ENCODE results near the gene DTX2. TPM values are rescaled to one million over a fixed set of nuclear protein-coding genes. Genes with fewer than 3 reads are reported as not detected.
"Not testable (repeated sequence)": the region's sequence is repeated elsewhere in the genome, so short reads cannot be mapped to it uniquely, and the experiment has no call there.

The DTX2 gene
- total RNA-seq, 4 donors from 2014 or later, result 18.1 to 35.2 (median 25.3) TPM

- Histone ChIP-seq H3K27ac (replicated peaks in 1 of 4) (no peak within 1 kb of the TSS), H3K27me3 (no peaks in the 10 kb centered on the region), H3K9me3 (no peaks in the 10 kb centered on the region), H3K4me3 (no peak within 1 kb of the TSS), H3K36me3 (peaks cover 5 to 22% (median 14%) of the 10 kb centered on the region in 4 donors), H3K4me1 (peaks cover 5 to 20% (median 18%) of the 10 kb centered on the region in 4 donors)
- 30% methylated on average over 8 of the region's 20 CpGs for WGBS
- TF ChIP-seq CTCF (IDR thresholded peaks at IDR 0.05) (no peak), POLR2A (IDR thresholded peaks at IDR 0.05; ENCODE audit: low read depth) (no peak), POLR2AphosphoS5 (IDR thresholded peaks at IDR 0.05) (no peak), EP300 (IDR thresholded peaks at IDR 0.05) (no peak)
- intact Hi-C loops (cut with DNase I), result loop anchor here (10.0 kb wide), 1 partner anchor 485 kb away; no protein-coding TSS in a partner anchor
- DNase-seq (ENCODE audit: extremely low spot score), result no peak
Observed at GRCh38 chr7:76509931-76510877, 48.7 kb downstream of the DTX2 start, which contains the start of gene UPK3B. Gene UPK3B, plus strand, starts transcription at chr7:76510552. Its CDS starts 101 bp downstream, at chr7:76510653.

GRCh38 chr7:76511200-76511910 is 49.8 kb downstream of the DTX2 start:
- peaks cover 0 to 11% (median 2%) of the 10 kb centered on the region in 4 donors for H3K36me3 ChIP-seq
- 62% methylated on average over 9 of the region's 24 CpGs for WGBS
- H3K4me1 ChIP-seq, result peaks cover 5 to 25% (median 19%) of the 10 kb centered on the region in 4 donors
- DNase-seq (ENCODE audit: extremely low spot score); intact Hi-C loops (cut with DNase I); H3K27ac ChIP-seq (replicated peaks in 1 of 4); H3K27me3 ChIP-seq; H3K9me3 ChIP-seq; H3K4me3 ChIP-seq: not testable (repeated sequence)

DNA sequence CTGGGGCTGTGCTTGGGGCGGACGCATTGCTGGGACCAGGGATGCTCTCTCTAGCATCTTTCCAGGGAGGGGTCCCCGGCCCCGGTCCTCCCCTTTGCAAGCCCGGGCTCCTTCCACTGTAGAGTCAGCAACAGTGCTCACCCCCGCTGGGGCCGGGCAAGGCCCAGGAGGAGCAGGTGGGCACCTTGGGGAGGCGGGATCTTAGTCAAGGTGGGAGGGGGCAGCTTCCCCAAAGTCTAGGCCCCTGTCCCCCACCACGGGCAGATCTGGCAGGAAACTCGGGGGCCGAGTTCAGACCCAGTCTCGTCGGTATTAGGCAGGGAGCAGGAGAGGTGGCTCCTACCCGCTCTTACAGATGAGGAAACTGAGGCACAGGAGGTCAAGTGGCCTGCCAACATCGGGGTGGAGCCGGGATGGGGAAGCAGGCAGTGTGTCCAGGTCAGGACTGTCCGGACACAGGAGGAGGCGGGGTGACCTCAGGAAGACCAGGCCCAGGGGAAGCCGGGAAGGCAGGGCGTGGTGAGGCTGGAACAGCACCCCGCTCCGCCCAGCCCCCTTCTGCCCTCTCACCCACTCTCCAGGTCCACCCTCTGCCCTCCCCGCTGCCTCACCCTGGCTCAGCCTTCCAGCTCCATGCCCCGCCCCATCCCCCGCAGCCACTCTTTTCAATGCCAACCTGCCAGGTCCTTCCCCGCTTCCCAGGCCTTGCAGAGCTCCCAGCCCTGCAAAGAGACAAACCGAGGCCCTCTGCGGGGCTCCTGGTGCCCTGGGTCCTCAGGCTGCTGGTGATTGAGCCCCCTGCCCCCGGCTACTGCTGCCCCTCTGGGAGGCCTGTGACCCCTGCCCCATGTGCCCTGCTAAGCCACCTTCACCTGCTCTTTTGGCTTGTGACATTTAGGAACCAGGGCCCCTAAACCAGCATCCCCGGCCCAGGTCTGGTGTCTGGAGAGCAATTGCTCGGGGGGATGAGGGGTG is 50.7 kb downstream of the DTX2 start:
- WGBS, result no CpG with 5 or more reads among the region's 31 CpGs
- intact Hi-C loops (cut with DNase I); H3K27me3 ChIP-seq; H3K36me3 ChIP-seq; H3K4me3 ChIP-seq; DNase-seq (ENCODE audit: extremely low spot score); H3K27ac ChIP-seq (replicated peaks in 1 of 4); H3K9me3 ChIP-seq: not testable (repeated sequence)
- H3K4me1 ChIP-seq, result peaks cover 5 to 26% (median 19%) of the 10 kb centered on the region in 4 donors

DNA sequence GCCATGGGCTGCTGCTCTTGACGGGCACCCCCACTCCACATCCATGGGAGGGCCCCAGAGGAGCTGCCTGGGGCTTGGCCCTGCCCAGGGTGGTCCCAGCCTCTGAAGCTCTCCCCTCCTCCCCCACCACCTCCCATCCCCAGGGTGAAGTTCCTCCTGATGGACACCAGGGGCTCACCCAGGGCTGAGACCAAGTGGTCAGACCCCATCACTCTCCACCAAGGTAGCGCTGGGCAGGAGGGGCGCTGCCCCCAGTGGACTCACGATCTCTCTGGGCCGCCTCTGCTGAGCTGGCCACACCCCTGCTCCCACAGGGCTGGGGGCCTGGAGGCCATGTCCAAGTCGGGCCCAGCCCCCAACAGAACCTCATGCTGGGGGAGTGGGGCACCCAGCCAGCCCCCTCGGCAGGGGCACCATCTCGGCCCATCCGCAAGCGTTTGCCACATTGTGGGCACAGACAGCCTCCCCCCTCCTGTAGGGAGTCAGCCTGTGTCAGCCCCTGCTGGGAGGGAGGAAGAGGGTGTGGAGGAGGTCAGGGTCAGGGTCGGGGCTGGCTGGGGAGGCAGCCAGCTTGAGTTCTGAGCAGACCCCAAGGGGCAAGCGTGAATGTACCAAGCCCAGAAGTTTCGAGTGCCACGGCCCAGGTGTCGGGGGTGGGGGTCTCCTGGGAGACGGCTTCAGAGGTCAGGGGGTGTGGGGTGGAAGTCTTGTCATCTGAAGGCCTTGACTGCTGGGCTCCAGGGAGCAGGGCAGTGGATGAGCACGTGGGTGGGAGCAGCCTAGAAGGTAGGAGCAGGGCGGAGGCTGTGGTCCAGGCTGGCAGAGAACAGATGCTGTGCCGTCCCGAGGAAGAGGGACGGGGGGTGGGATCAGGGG is 51.7 kb downstream of the DTX2 start:
- DNase-seq (ENCODE audit: extremely low spot score), result no peak
- Histone ChIP-seq H3K27me3 (peaks cover 0 to 6% (median 0%) of the 10 kb centered on the region in 4 donors), H3K4me3 (no peak overlapping the region), H3K27ac (replicated peaks in 1 of 4) (peak overlapping the region in 1 of 4 donors; percentile 31), H3K9me3 (no peaks in the 10 kb centered on the region), H3K36me3 (no peaks in the 10 kb centered on the region), H3K4me1 (peaks cover 5 to 26% (median 19%) of the 10 kb centered on the region in 4 donors)
- WGBS, result 54% methylated on average over 15 of the region's 21 CpGs
- TF ChIP-seq POLR2A (IDR thresholded peaks at IDR 0.05; ENCODE audit: low read depth) (no peak), CTCF (IDR thresholded peaks at IDR 0.05) (no peak), POLR2AphosphoS5 (IDR thresholded peaks at IDR 0.05) (no peak), EP300 (IDR thresholded peaks at IDR 0.05) (no peak)
- intact Hi-C loops (cut with DNase I), result no loop called here

Measured in esophagus muscularis mucosa (tissue), 4 donors.